ENCODE results near the gene PPM1L. TPM values are rescaled to one million over a fixed set of nuclear protein-coding genes. Genes with fewer than 3 reads are reported as not detected.

PPM1L gene
- total and polyA plus RNA-seq, 2 donors (not counting 1 experiment from before 2014, with no cell fraction given) = 0.33 to 2.5 TPM

- Histone ChIP-seq H3K4me3 (replicated peaks in 1 of 4; ENCODE audit: control extremely low read depth in 1 of 4, insufficient read depth in 1 of 4, low read depth in 3 of 4, low read length in 4 of 4) (no peak overlapping the region), H3K4me2 (ENCODE audit: extremely low read depth, insufficient read depth, low read length) (no peak overlapping the region), H3K9ac (ENCODE audit: insufficient read depth, low read length) (no peak overlapping the region), H3K27ac (ENCODE audit: insufficient read depth, low read length) (no peak overlapping the region), H4K20me1 (ENCODE audit: control insufficient read depth, extremely low read depth, insufficient read depth, low read length) (no peaks in the 10 kb centered on the region), H2AFZ (ENCODE audit: low read length) (no peak overlapping the region), H3K4me1 (ENCODE audit: control insufficient read depth, extremely low read depth, insufficient read depth, low read length) (no peaks in the 10 kb centered on the region), H3K27me3 (ENCODE audit: control insufficient read depth, insufficient read depth, low read length) (no peaks in the 10 kb centered on the region), H3K79me2 (ENCODE audit: control insufficient read depth, insufficient read depth, low read length) (no peaks in the 10 kb centered on the region), H3K9me3 (ENCODE audit: control insufficient read depth, insufficient read depth, low read depth, low read length) (no peaks in the 10 kb centered on the region), H3K36me3 (ENCODE audit: control insufficient read depth, insufficient read depth, low read length) (no peaks in the 10 kb centered on the region)
- TF ChIP-seq, protein P1, sequence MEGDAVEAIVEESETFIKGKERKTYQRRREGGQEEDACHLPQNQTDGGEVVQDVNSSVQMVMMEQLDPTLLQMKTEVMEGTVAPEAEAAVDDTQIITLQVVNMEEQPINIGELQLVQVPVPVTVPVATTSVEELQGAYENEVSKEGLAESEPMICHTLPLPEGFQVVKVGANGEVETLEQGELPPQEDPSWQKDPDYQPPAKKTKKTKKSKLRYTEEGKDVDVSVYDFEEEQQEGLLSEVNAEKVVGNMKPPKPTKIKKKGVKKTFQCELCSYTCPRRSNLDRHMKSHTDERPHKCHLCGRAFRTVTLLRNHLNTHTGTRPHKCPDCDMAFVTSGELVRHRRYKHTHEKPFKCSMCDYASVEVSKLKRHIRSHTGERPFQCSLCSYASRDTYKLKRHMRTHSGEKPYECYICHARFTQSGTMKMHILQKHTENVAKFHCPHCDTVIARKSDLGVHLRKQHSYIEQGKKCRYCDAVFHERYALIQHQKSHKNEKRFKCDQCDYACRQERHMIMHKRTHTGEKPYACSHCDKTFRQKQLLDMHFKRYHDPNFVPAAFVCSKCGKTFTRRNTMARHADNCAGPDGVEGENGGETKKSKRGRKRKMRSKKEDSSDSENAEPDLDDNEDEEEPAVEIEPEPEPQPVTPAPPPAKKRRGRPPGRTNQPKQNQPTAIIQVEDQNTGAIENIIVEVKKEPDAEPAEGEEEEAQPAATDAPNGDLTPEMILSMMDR (conservative IDR thresholded peaks at IDR 0.05 in 1 of 2, IDR thresholded peaks at IDR 0.05 in 1 of 2; ENCODE audit: low read depth in 1 of 2, low read length in 2 of 2) = no peak
- no peak for TF ChIP-seq EZH2 (IDR thresholded peaks at IDR 0.05; ENCODE audit: low read length, missing control alignments)
- no peak for DNase-seq (ENCODE audit: low read depth in 2 of 2)
Measured at GRCh38 chr3:160906646-160907045, 150.6 kb downstream of the PPM1L start.

DNA sequence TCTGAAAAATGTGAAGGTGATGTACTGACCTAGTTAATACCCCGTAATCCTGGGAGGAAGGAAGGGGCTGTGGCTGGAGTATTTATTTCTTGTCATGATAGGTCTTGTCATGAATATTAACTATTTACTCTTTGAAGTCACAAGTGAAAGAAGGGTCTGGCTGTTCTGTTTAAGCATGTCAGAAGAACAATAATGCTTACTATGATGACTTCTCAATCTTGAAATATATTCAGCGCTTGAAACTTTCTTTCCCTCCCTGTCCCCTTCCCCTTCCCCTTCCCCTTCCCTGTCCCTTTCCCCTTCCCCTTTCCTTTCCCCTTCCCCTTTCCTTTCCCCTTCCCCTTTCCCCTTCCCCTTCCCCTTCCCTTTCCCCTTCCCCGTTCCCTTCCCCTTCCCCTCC is 153.9 kb downstream of the PPM1L start:
- H3K79me2 ChIP-seq (ENCODE audit: control insufficient read depth, insufficient read depth, low read length) = no peaks in the 10 kb centered on the region
- H3K36me3 ChIP-seq (ENCODE audit: control insufficient read depth, insufficient read depth, low read length) = no peaks in the 10 kb centered on the region
- H2AFZ ChIP-seq (ENCODE audit: low read length) = no peak overlapping the region
- no peak for DNase-seq (ENCODE audit: low read depth in 2 of 2)
- H3K4me3 ChIP-seq (replicated peaks in 1 of 4; ENCODE audit: control extremely low read depth in 1 of 4, insufficient read depth in 1 of 4, low read depth in 3 of 4, low read length in 4 of 4) = no peak overlapping the region
- no peaks in the 10 kb centered on the region for H4K20me1 ChIP-seq (ENCODE audit: control insufficient read depth, extremely low read depth, insufficient read depth, low read length)
- H3K4me1 ChIP-seq (ENCODE audit: control insufficient read depth, extremely low read depth, insufficient read depth, low read length) = no peaks in the 10 kb centered on the region
- H3K9me3 ChIP-seq (ENCODE audit: control insufficient read depth, insufficient read depth, low read depth, low read length) = no peaks in the 10 kb centered on the region
- no peak overlapping the region for H3K4me2 ChIP-seq (ENCODE audit: extremely low read depth, insufficient read depth, low read length)
- no peak overlapping the region for H3K27ac ChIP-seq (ENCODE audit: insufficient read depth, low read length)
- TF ChIP-seq, protein P1 (conservative IDR thresholded peaks at IDR 0.05 in 1 of 2, IDR thresholded peaks at IDR 0.05 in 1 of 2; ENCODE audit: low read depth in 1 of 2, low read length in 2 of 2) = no peak
- no peak for TF ChIP-seq EZH2 (IDR thresholded peaks at IDR 0.05; ENCODE audit: low read length, missing control alignments)
- H3K9ac ChIP-seq (ENCODE audit: insufficient read depth, low read length) = no peak overlapping the region
- no peaks in the 10 kb centered on the region for H3K27me3 ChIP-seq (ENCODE audit: control insufficient read depth, insufficient read depth, low read length)

- H3K9me3 ChIP-seq (ENCODE audit: control insufficient read depth, insufficient read depth, low read depth, low read length) = no peaks in the 10 kb centered on the region
- no peaks in the 10 kb centered on the region for H3K79me2 ChIP-seq (ENCODE audit: control insufficient read depth, insufficient read depth, low read length)
- TF ChIP-seq EZH2 (IDR thresholded peaks at IDR 0.05; ENCODE audit: low read length, missing control alignments) = no peak
- TF ChIP-seq, protein P1 (conservative IDR thresholded peaks at IDR 0.05 in 1 of 2, IDR thresholded peaks at IDR 0.05 in 1 of 2; ENCODE audit: low read depth in 1 of 2, low read length in 2 of 2) = no peak
- no peaks in the 10 kb centered on the region for H3K36me3 ChIP-seq (ENCODE audit: control insufficient read depth, insufficient read depth, low read length)
- DNase-seq (ENCODE audit: low read depth in 2 of 2) = peak in 1 of 2 donors; percentile 11
- H3K4me3 ChIP-seq (replicated peaks in 1 of 4; ENCODE audit: control extremely low read depth in 1 of 4, insufficient read depth in 1 of 4, low read depth in 3 of 4, low read length in 4 of 4) = no peak overlapping the region
- no peak overlapping the region for H3K4me2 ChIP-seq (ENCODE audit: extremely low read depth, insufficient read depth, low read length)
- no peak overlapping the region for H3K27ac ChIP-seq (ENCODE audit: insufficient read depth, low read length)
- H3K27me3 ChIP-seq (ENCODE audit: control insufficient read depth, insufficient read depth, low read length) = no peaks in the 10 kb centered on the region
- H3K4me1 ChIP-seq (ENCODE audit: control insufficient read depth, extremely low read depth, insufficient read depth, low read length) = no peaks in the 10 kb centered on the region
- H4K20me1 ChIP-seq (ENCODE audit: control insufficient read depth, extremely low read depth, insufficient read depth, low read length) = no peaks in the 10 kb centered on the region
- H3K9ac ChIP-seq (ENCODE audit: insufficient read depth, low read length) = no peak overlapping the region
- no peak overlapping the region for H2AFZ ChIP-seq (ENCODE audit: low read length)
Measured at GRCh38 chr3:160911411-160911810, 155.4 kb downstream of the PPM1L start.
